B cell (primary cell): ENCODE results near the gene KLK6. TPM values are rescaled to one million over a fixed set of nuclear protein-coding genes. Genes with fewer than 3 reads are reported as not detected.

Experiments
- ATAC-seq: fragments of 200-7000 bp; cut with Tn5 transposase; one replicate; pipeline ENCODE4 v1.10.0; 2021; ENCODE audit warnings: low read depth, mild to moderate bottlenecking, moderate number of reproducible peaks, moderate library complexity
- CTCF ChIA-PET: fragments of 350-600 bp; sonication (Branson Sonifier 250); formaldehyde crosslinking; loops from one replicate; lab custom pipeline; 2021; ENCODE audit warnings: antibody characterized with exemption, inconsistent platforms; lab: Charles Lee
- POLR2A ChIA-PET: fragments of 350-600 bp; sonication (Branson Sonifier 250); formaldehyde crosslinking; loops from one replicate; lab custom pipeline; 2021; ENCODE audit warnings: antibody characterized with exemption; lab: Charles Lee
- DNase-seq: peaks from one replicate; pipeline ENCODE4 v3.0.0; 2013
- H2AFZ ChIP-seq: 2 replicates; pipeline ENCODE4 v1.6.1; 2012; ENCODE audit warnings: mild to moderate bottlenecking, low read depth, low read length; ENCODE audit not compliant: insufficient read depth, poor library complexity, severe bottlenecking
- H3K27ac ChIP-seq, 2 donors: 1 replicate in 1 of 2; 2 replicates in 1 of 2; pipeline ENCODE4 v1.5.1; 2012 to 2013; ENCODE audit warnings: low read length in 2 of 2, mild to moderate bottlenecking in 2 of 2, moderate library complexity in 1 of 2
- H3K27me3 ChIP-seq, 4 experiments: fragments of 200-600 bp in 1 of 4; sonication (generic) in 1 of 4; replicated peaks in 1 of 4; 1 replicate in 2 of 4; 2 replicates in 2 of 4; pipeline versions ENCODE4 v1.6.1 to v1.7.0; 2013 to 2016; ENCODE audit warnings: low read length in 3 of 4, mild to moderate bottlenecking in 2 of 4, mixed read lengths in 1 of 4, moderate library complexity in 1 of 4; ENCODE audit not compliant: insufficient read depth in 4 of 4, control insufficient read depth in 3 of 4; ENCODE audit errors: control extremely low read depth in 1 of 4
- H3K36me3 ChIP-seq, 2 experiments: replicated peaks in 1 of 2; 1 replicate in 1 of 2; 2 replicates in 1 of 2; pipeline versions ENCODE4 v1.6.1 to v1.7.1; 2013; ENCODE audit warnings: low read length in 1 of 2; ENCODE audit not compliant: insufficient read depth in 2 of 2, control insufficient read depth in 1 of 2; ENCODE audit errors: control extremely low read depth in 1 of 2, extremely low read depth in 1 of 2
- H3K4me1 ChIP-seq, 2 donors: fragments of 200-600 bp in 1 of 2; sonication (generic) in 1 of 2; 1 replicate in 1 of 2; 2 replicates in 1 of 2; pipeline versions ENCODE4 v1.5.1 to v1.6.1; 2013 to 2017; ENCODE audit warnings: low read length in 2 of 2; ENCODE audit not compliant: control insufficient read depth in 2 of 2, insufficient read depth in 2 of 2
- H3K4me2 ChIP-seq: replicated peaks from 2 replicates; pipeline ENCODE3; 2012; ENCODE audit warnings: mild to moderate bottlenecking, low read depth, low read length; ENCODE audit not compliant: poor library complexity, severe bottlenecking
- H3K4me3 ChIP-seq, 5 experiments: fragments of 200-600 bp in 1 of 5; sonication (generic) in 1 of 5; 1 replicate in 3 of 5; 2 replicates in 2 of 5; pipeline versions ENCODE4 v1.5.1 to v1.7.0; 2011 to 2016; ENCODE audit warnings: low read length in 4 of 5, mild to moderate bottlenecking in 4 of 5, low read depth in 2 of 5, control low read depth in 1 of 5, moderate library complexity in 1 of 5; ENCODE audit not compliant: insufficient read depth in 1 of 5; ENCODE audit errors: control extremely low read depth in 1 of 5, extremely low read depth in 1 of 5
- H3K79me2 ChIP-seq: fragments of 200-600 bp; sonication (generic); one replicate; pipeline ENCODE4 v1.6.0; 2016; ENCODE audit warnings: low read length; ENCODE audit not compliant: control insufficient read depth, insufficient read depth
- H3K9ac ChIP-seq: fragments of 200-600 bp; sonication (generic); 2 replicates; pipeline ENCODE4 v1.6.1; 2017; ENCODE audit warnings: mild to moderate bottlenecking, low read length, moderate library complexity
- H3K9me3 ChIP-seq, 3 donors: one replicate each; pipeline versions ENCODE4 v1.6.1 to v1.7.1; 2013; ENCODE audit warnings: low read length in 2 of 3; ENCODE audit not compliant: control insufficient read depth in 2 of 3, insufficient read depth in 1 of 3; ENCODE audit errors: control extremely low read depth in 1 of 3
- H4K20me1 ChIP-seq: 2 replicates; pipeline ENCODE4 v1.6.0; 2012; ENCODE audit warnings: mild to moderate bottlenecking, low read length; ENCODE audit not compliant: insufficient read depth, control insufficient read depth, poor library complexity, severe bottlenecking
- H3K27ac Mint-ChIP-seq: one replicate; pipeline ENCODE4 v1.8.0; 2021; ENCODE audit warnings: mixed read lengths
- H3K27me3 Mint-ChIP-seq: one replicate; pipeline ENCODE4 v1.8.0; 2021; ENCODE audit warnings: mixed read lengths
- H3K4me1 Mint-ChIP-seq: one replicate; pipeline ENCODE4 v1.8.0; 2021; ENCODE audit warnings: mixed read lengths
- H3K4me3 Mint-ChIP-seq: one replicate; pipeline ENCODE4 v1.8.0; 2021; ENCODE audit warnings: mixed read lengths
- H3K9me3 Mint-ChIP-seq: one replicate; pipeline ENCODE4 v1.8.0; 2022; ENCODE audit warnings: mixed read lengths; ENCODE audit not compliant: insufficient read depth
- CTCF ChIP-seq: fragments of 200-600 bp; IDR thresholded peaks from one replicate; pipeline ENCODE4 v1.8.0; 2022; ENCODE audit warnings: antibody characterized with exemption, mild to moderate bottlenecking
- EZH2 ChIP-seq: IDR thresholded peaks from 2 replicates; pipeline ENCODE4 v1.6.1; 2012; ENCODE audit warnings: borderline replicate concordance, low read depth, mild to moderate bottlenecking, moderate library complexity, low read length; ENCODE audit not compliant: insufficient read depth, poor library complexity, severe bottlenecking
- WGBS: methylation state at CpG from one replicate; pipeline ENCODE4 v1.1.5; 2013; ENCODE audit warnings: missing lambda C conversion rate; ENCODE audit not compliant: insufficient coverage; 5-methylcytosine and 5-hydroxymethylcytosine counted together
- intact Hi-C: fragments of 100-400 bp; cut with micrococcal nuclease; formaldehyde crosslinking; loops from one replicate; pipeline ENCODE4 v1.10.0; 2022
- polyA plus RNA-seq: library from polyadenylated mRNA; depleted of rRNA; stranded (reverse); fragments of >200 nt; gene quantifications from 2 replicates; pipeline ENCODE4 v1.2.3, GENCODE V29; 2012
- total RNA-seq, 2 donors: library from RNA; stranded (reverse); fragments of 120-200 nt in 1 of 2; gene quantifications; 1 replicate in 1 of 2; 2 replicates in 1 of 2; pipeline versions ENCODE4 v1.2.3 to v1.2.4, GENCODE V29; 2013 to 2022

Gene KLK6
- total and polyA plus RNA-seq, 2 donors (not counting 1 experiment from before 2014, with no cell fraction given) = not detected

GRCh38 chr19:51001515-51001914 is 32.1 kb upstream of the KLK6 start, which contains the start of gene KLK8:
TSS of gene KLK8 (minus strand) at chr19:51001604. CDS start at chr19:51001167, 437 bp downstream.
- Mint-ChIP-seq H3K4me1 (no peaks in the 10 kb centered on the region), H3K4me3 (no peak within 1 kb of the TSS), H3K9me3 (no peaks in the 10 kb centered on the region), H3K27me3 (peaks cover 33% of the 10 kb centered on the region), H3K27ac (no peak within 1 kb of the TSS)
- H3K9me3 ChIP-seq = peaks cover 0 to 32% (median 0%) of the 10 kb centered on the region in 3 donors
- no peak for TF ChIP-seq CTCF
- no peak for TF ChIP-seq EZH2
- no peak within 1 kb of the TSS for H3K4me2 ChIP-seq
- POLR2A ChIA-PET = no interaction called here
- H3K4me3 ChIP-seq = no peak within 1 kb of the TSS
- no peaks in the 10 kb centered on the region for H4K20me1 ChIP-seq
- H3K36me3 ChIP-seq = no peaks in the 10 kb centered on the region
- intact Hi-C loops = no loop called here
- H3K27ac ChIP-seq = no peak within 1 kb of the TSS
- no peaks in the 10 kb centered on the region for H3K4me1 ChIP-seq
- CTCF ChIA-PET = no interaction called here
- ATAC-seq (no peak), DNase-seq (no peak)
- 46% methylated on average over 3 of the region's 7 CpGs for WGBS
- H2AFZ ChIP-seq = no peak within 1 kb of the TSS
- H3K27me3 ChIP-seq = peaks cover 0 to 28% (median 2%) of the 10 kb centered on the region in 4 experiments
- no peaks in the 10 kb centered on the region for H3K79me2 ChIP-seq
- no peak within 1 kb of the TSS for H3K9ac ChIP-seq

GRCh38 chr19:51000981-51001380 is 31.6 kb upstream of the KLK6 start:
- H3K4me2 ChIP-seq = no peak overlapping the region
- H4K20me1 ChIP-seq = no peaks in the 10 kb centered on the region
- H3K27me3 Mint-ChIP-seq = peaks cover 33% of the 10 kb centered on the region
- TF ChIP-seq EZH2 (no peak), CTCF (no peak)
- H3K9me3 Mint-ChIP-seq = no peaks in the 10 kb centered on the region
- no peaks in the 10 kb centered on the region for H3K36me3 ChIP-seq
- peaks cover 0 to 29% (median 0%) of the 10 kb centered on the region in 3 donors for H3K9me3 ChIP-seq
- H3K4me1 Mint-ChIP-seq = no peaks in the 10 kb centered on the region
- H3K9ac ChIP-seq = no peak overlapping the region
- DNase-seq (no peak), ATAC-seq (no peak)
- no peak overlapping the region for H3K4me3 ChIP-seq
- no peaks in the 10 kb centered on the region for H3K4me1 ChIP-seq
- H3K4me3 Mint-ChIP-seq = no peak overlapping the region
- POLR2A ChIA-PET = no interaction called here
- intact Hi-C loops = no loop called here
- H3K27ac ChIP-seq = no peak overlapping the region
- peaks cover 0 to 28% (median 2%) of the 10 kb centered on the region in 4 experiments for H3K27me3 ChIP-seq
- WGBS = 34% methylated on average over 13 of the region's 16 CpGs
- CTCF ChIA-PET = no interaction called here
- H3K79me2 ChIP-seq = no peaks in the 10 kb centered on the region
- no peak overlapping the region for H2AFZ ChIP-seq
- H3K27ac Mint-ChIP-seq = no peak overlapping the region
